ENCODE results near the gene KPNA2.
"Not testable (repeated sequence)": the region's sequence is repeated elsewhere in the genome, so short reads cannot be mapped to it uniquely, and the experiment has no call there.

The KPNA2 gene

DNA sequence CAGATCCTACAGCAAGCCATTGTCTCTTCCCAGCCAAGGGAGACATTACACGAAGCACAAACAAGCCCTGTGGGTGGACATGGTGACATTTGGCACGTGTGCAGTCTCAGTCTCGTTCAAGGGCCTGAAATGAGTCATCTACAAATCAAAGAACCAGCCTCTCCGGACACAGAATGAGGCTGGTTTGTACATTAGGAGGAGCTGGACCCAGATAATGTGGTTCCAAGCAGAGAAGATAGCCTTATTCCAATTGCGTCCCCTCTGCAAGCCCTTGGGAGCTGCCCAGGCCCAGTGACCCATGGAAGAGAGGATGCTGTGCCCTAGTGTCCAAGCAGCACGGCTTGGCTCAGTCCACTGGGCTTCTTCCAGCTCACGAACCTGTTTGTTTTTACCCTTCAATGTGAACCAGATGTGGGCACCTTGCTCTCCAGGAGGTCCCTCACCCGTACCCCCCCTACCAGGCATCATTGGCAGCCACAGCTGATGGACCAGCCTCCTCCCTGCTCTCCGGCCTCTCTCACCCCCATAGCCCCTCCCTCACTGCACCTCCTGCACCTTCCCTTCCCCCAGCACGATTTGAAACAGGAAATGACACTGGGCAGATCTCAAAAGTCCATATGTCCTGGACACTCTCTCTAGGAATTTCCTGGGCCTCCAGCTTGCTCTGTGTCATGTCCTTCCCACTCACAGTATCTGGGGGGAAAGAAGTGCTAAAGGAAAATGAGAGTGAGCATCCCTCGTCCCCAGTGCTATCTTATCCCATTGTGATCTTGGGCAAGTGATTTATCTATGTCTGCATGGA is 26.2 kb downstream of the KPNA2 start:
- TF ChIP-seq, protein P1, sequence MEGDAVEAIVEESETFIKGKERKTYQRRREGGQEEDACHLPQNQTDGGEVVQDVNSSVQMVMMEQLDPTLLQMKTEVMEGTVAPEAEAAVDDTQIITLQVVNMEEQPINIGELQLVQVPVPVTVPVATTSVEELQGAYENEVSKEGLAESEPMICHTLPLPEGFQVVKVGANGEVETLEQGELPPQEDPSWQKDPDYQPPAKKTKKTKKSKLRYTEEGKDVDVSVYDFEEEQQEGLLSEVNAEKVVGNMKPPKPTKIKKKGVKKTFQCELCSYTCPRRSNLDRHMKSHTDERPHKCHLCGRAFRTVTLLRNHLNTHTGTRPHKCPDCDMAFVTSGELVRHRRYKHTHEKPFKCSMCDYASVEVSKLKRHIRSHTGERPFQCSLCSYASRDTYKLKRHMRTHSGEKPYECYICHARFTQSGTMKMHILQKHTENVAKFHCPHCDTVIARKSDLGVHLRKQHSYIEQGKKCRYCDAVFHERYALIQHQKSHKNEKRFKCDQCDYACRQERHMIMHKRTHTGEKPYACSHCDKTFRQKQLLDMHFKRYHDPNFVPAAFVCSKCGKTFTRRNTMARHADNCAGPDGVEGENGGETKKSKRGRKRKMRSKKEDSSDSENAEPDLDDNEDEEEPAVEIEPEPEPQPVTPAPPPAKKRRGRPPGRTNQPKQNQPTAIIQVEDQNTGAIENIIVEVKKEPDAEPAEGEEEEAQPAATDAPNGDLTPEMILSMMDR (IDR thresholded peaks at IDR 0.05; ENCODE audit: low read depth, low read length, missing control alignments) = no peak
- no peak for DNase-seq (ENCODE audit: low read depth)
- in situ Hi-C loops (cut with HindIII; ENCODE audit: low sequenced_read_pairs) = no loop called here
- H3K4me3 ChIP-seq (ENCODE audit: low read depth, low read length) = no peak overlapping the region

GRCh38 chr17:68065366-68065765 is 29.8 kb downstream of the KPNA2 start:
- DNase-seq (ENCODE audit: low read depth); in situ Hi-C loops (cut with HindIII; ENCODE audit: low sequenced_read_pairs); H3K4me3 ChIP-seq (ENCODE audit: low read depth, low read length): not testable (repeated sequence)

GRCh38 chr17:68068512-68068911 is 33.0 kb downstream of the KPNA2 start:
- in situ Hi-C loops (cut with HindIII; ENCODE audit: low sequenced_read_pairs); H3K4me3 ChIP-seq (ENCODE audit: low read depth, low read length); DNase-seq (ENCODE audit: low read depth): not testable (repeated sequence)

DNA sequence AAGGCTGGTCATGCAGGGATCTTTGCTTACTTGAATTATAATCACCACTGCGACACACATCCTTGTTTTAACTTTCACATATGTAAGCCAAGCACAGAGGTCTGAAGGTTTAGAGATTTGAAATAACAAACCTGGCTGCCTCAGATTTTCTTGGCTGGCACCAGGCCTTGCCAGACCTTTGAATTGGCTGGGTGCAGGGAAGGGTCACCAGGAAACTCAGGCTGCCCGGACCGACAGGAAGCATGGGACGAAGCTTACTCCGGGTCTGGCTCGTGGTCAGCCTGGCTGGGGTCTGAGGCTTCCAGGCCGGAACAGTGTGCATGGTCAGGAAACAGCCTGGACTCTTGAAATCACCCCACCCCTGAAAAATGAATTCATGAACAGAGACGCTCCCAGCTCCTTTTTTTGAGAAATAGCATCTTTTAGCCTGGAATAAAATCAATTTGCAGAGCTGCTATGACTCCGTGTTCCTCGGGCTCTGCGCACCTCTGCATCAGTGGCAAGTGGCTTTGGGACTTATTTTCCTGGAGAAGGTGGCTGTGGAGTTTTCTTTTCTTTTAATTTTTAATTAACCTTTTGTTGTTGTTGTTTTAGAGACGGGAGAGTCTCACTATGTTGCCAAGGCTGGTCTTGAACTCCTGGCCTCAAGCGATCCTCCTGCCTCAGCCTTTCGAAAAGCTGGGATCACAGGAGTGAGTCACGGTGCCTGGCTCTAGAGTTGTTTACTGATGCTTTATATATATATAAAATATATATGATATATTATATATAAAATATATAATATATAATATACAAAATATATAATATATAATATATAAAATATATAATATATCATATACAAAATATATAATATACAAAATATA is 35.3 kb downstream of the KPNA2 start:
- in situ Hi-C loops (cut with HindIII; ENCODE audit: low sequenced_read_pairs); H3K4me3 ChIP-seq (ENCODE audit: low read depth, low read length); DNase-seq (ENCODE audit: low read depth): not testable (repeated sequence)

DNA sequence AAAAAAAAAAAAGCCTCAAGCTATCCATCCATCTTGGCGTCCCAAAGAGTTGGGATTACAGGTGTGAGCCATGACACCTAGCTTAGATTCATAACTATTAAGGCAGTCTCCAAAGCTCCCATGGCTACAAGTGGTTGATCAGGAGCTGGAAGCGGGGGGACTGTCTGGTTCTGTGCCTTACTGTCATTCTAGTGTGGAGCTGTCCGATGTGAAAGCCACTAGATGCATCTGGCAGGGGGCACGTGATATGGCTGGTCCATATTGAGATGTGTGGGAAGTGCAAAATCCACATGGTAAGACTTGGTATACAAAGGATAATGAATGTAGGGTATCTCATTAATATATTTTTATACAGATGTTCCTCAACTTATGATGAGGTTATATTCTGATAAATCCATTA is 38.7 kb downstream of the KPNA2 start:
- no peak overlapping the region for H3K4me3 ChIP-seq (ENCODE audit: low read depth, low read length)
- no peak for DNase-seq (ENCODE audit: low read depth)
- TF ChIP-seq, protein P1 (IDR thresholded peaks at IDR 0.05; ENCODE audit: low read depth, low read length, missing control alignments) = no peak
- in situ Hi-C loops (cut with HindIII; ENCODE audit: low sequenced_read_pairs) = no loop called here

GRCh38 chr17:68075953-68076607 is 40.5 kb downstream of the KPNA2 start:
- in situ Hi-C loops (cut with HindIII; ENCODE audit: low sequenced_read_pairs); H3K4me3 ChIP-seq (ENCODE audit: low read depth, low read length): not testable (repeated sequence)

DNA sequence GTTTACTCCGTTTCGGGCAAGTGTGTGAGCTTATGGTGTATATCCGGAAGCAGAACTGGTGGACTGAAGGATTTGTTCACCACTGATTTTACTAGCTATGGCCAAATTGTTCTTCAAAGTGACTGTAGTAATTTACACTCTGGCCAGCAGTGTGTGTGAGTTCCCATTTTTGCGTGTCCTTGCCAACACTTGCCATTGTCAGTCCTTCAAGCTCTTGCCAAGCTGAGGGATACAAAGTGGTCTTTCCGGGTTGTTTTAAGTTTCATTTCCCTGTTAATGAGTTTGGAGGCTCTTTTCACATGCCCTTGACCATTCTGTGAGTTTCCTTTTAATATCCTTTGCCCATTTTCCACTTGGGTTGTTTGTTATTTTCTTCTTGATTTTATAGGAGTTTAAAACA is 42.0 kb downstream of the KPNA2 start:
- in situ Hi-C loops (cut with HindIII; ENCODE audit: low sequenced_read_pairs) = not testable (repeated sequence)

More at GRCh38 chr17:68075953-68076607, 40.5 kb downstream of the KPNA2 start:
- not testable (repeated sequence) for DNase-seq (ENCODE audit: low read depth)

DNA sequence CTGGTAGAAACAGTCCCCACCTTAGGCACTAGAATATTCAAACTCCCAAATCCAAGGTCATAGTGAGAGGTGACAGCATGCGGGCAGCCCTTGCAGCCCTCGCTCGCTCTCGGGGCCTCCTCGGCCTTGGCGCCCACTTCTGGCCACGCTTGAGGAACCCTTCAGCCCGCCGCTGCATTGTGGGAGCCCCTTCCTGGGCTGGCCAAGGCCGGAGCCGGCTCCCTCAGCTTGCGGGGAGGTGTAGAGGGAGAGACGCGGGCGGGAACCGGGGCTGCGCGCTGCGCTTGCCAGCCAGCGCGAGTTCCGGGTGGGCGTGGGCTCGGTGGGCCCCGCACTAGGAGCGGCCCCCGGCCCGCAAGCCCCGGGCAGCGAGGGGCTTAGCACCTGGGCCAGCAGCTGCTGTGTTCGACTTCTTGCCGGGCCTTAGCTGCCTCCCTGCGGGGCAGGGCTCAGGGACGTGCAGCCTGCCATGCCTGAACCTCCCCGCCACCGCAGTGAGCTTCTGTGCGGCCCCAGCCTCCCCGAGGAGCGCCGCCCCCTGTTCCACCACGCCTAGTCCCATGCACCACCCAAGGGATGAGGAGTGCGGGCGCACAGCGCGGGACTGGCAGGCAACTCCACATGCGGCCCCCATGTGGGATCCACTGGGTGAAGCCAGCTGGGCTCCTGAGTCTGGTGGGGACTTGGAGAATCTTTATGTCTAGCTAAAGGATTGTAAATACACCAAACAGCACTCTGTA is 45.0 kb downstream of the KPNA2 start:
- in situ Hi-C loops (cut with HindIII; ENCODE audit: low sequenced_read_pairs) = no loop called here

More for the DNA sequence above, 42.0 kb downstream of the KPNA2 start:
- H3K4me3 ChIP-seq (ENCODE audit: low read depth, low read length); DNase-seq (ENCODE audit: low read depth): not testable (repeated sequence)

DNA sequence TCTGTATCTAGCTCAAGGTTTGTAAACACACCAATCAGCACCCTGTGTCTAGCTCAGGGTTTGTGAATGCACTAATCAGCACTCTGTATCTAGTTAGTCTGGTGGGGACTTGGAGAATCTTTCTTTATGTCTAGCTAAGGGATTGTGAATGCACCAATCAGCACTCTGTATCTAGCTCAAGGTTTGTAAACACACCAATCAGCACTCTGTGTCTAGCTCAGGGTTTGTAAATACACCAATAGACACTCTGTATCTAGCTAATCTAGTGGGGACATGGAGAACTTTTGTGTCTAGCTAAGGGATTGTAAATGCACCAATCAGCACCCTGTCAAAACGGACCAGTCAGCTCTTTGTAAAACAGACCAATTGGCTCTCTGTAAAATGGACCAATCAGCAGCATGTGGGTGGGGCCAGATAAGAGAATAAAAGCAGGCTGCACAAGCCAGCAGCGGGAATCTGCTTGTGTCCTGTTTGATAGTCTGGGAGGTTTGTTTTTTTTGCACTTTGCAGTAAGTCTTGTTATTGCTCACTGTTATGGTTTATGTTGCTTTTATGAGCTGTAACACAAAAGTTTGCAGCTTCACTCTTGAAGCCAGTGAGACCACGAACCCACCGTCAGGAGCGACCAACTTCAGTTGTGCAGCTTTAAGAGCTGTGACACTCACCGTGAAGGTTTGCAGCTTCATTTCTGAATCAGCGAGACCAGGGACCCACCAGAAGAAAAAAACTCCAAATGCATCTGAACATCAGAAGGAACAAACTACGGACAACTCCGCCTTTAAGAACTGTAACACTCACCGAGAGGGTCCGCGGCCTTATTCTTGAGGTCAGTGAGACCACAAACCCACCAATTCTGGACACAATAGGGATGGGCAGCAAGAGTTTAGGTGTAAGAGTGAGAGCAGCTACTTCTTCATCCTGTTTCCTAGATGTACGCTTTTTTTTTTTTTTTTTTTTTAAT is 46.0 kb downstream of the KPNA2 start:
- DNase-seq (ENCODE audit: low read depth); H3K4me3 ChIP-seq (ENCODE audit: low read depth, low read length); in situ Hi-C loops (cut with HindIII; ENCODE audit: low sequenced_read_pairs): not testable (repeated sequence)

More for the DNA sequence above, 45.0 kb downstream of the KPNA2 start:
- TF ChIP-seq, protein P1 (IDR thresholded peaks at IDR 0.05; ENCODE audit: low read depth, low read length, missing control alignments) = no peak
- no peak for DNase-seq (ENCODE audit: low read depth)
- no peak overlapping the region for H3K4me3 ChIP-seq (ENCODE audit: low read depth, low read length)

Data from astrocyte of the cerebellum (primary cell).